IPS-NIHi11 (cell line): ENCODE data around the gene KCNH5.
"Not testable (repeated sequence)": the region's sequence is repeated elsewhere in the genome, so short reads cannot be mapped to it uniquely, and the experiment has no call there.

Experiments
- DNase-seq: peaks from one replicate; pipeline ENCODE4 v3.0.0; 2012; ENCODE audit warnings: mixed read lengths, low spot score

The KCNH5 gene

GRCh38 chr14:62886461-62886860, 158.8 kb downstream of the KCNH5 start:
- no peak for DNase-seq

GRCh38 chr14:62885451-62885850, 159.8 kb downstream of the KCNH5 start:
- DNase-seq: no peak

- no peak for DNase-seq
Measured at GRCh38 chr14:62882967-62883366, 162.3 kb downstream of the KCNH5 start.

GRCh38 chr14:62866376-62866775, 178.9 kb downstream of the KCNH5 start:
- DNase-seq: no peak

GRCh38 chr14:62864588-62864987, 180.7 kb downstream of the KCNH5 start:
- DNase-seq: no peak

GRCh38 chr14:62858011-62858410, 187.2 kb downstream of the KCNH5 start:
- DNase-seq: not testable (repeated sequence)

- DNase-seq: no peak
Measured at GRCh38 chr14:62854951-62855350, 190.3 kb downstream of the KCNH5 start.

- DNase-seq: no peak
Measured at GRCh38 chr14:62847168-62847567, 198.1 kb downstream of the KCNH5 start.

GRCh38 chr14:62844546-62844945, 200.7 kb downstream of the KCNH5 start:
- DNase-seq: no peak

- DNase-seq: no peak
Measured at GRCh38 chr14:62824086-62824485, 221.2 kb downstream of the KCNH5 start.

- DNase-seq: no peak
Measured at GRCh38 chr14:62819931-62820330, 225.3 kb downstream of the KCNH5 start.

GRCh38 chr14:62807636-62808035, 237.6 kb downstream of the KCNH5 start:
- no peak for DNase-seq

GRCh38 chr14:62800577-62800976, 244.7 kb downstream of the KCNH5 start:
- DNase-seq: no peak

- no peak for DNase-seq
Measured at GRCh38 chr14:62796431-62796830, 248.8 kb downstream of the KCNH5 start.

GRCh38 chr14:62792578-62792977, 252.7 kb downstream of the KCNH5 start:
- no peak for DNase-seq

GRCh38 chr14:62781328-62781727, 263.9 kb downstream of the KCNH5 start:
- peak; percentile 9 for DNase-seq

- no peak for DNase-seq
Measured at GRCh38 chr14:62778852-62779251, 266.4 kb downstream of the KCNH5 start.

- DNase-seq: no peak
Measured at GRCh38 chr14:62778310-62778709, 266.9 kb downstream of the KCNH5 start.

GRCh38 chr14:62777510-62777909, 267.7 kb downstream of the KCNH5 start:
- DNase-seq: no peak

- no peak for DNase-seq
Measured at GRCh38 chr14:62776300-62776699, 269.0 kb downstream of the KCNH5 start.

GRCh38 chr14:62768753-62769152, 276.5 kb downstream of the KCNH5 start:
- no peak for DNase-seq

GRCh38 chr14:62763951-62764350, 281.3 kb downstream of the KCNH5 start:
- DNase-seq: no peak

- peak; percentile 28 for DNase-seq
Measured at GRCh38 chr14:62759796-62760195, 285.5 kb downstream of the KCNH5 start.

- not testable (repeated sequence) for DNase-seq
Measured at GRCh38 chr14:62746881-62747280, 298.4 kb downstream of the KCNH5 start.

GRCh38 chr14:62745496-62745895, 299.8 kb downstream of the KCNH5 start:
- DNase-seq: no peak
